22Rv1 (cell line): Measurements from ENCODE around the gene CRYGN.

Source experiments
- ZFX ChIP-seq: fragments of 450-650 bp; IDR thresholded peaks from 2 replicates; pipeline ENCODE4 v1.6.1; 2017; ENCODE audit warnings: antibody characterized with exemption, borderline replicate concordance
- TF ChIP-seq, protein P1 (sequence below): fragments of 450-650 bp; IDR thresholded peaks from 2 replicates; pipeline ENCODE4 v1.5.1; 2017; ENCODE audit warnings: mild to moderate bottlenecking

GRCh38 chr7:151381348-151382078 is 58.4 kb downstream of the CRYGN start:
- TF ChIP-seq, protein P1, sequence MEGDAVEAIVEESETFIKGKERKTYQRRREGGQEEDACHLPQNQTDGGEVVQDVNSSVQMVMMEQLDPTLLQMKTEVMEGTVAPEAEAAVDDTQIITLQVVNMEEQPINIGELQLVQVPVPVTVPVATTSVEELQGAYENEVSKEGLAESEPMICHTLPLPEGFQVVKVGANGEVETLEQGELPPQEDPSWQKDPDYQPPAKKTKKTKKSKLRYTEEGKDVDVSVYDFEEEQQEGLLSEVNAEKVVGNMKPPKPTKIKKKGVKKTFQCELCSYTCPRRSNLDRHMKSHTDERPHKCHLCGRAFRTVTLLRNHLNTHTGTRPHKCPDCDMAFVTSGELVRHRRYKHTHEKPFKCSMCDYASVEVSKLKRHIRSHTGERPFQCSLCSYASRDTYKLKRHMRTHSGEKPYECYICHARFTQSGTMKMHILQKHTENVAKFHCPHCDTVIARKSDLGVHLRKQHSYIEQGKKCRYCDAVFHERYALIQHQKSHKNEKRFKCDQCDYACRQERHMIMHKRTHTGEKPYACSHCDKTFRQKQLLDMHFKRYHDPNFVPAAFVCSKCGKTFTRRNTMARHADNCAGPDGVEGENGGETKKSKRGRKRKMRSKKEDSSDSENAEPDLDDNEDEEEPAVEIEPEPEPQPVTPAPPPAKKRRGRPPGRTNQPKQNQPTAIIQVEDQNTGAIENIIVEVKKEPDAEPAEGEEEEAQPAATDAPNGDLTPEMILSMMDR: no peak
- TF ChIP-seq ZFX: no peak
